Skeletal muscle tissue (tissue), 4 donors: Measurements from ENCODE around the gene PAAF1. TPM values are rescaled to one million over a fixed set of nuclear protein-coding genes. Genes with fewer than 3 reads are reported as not detected.
"Not testable (repeated sequence)": the region's sequence is repeated elsewhere in the genome, so short reads cannot be mapped to it uniquely, and the experiment has no call there.

Experiments
- H3K27ac ChIP-seq: one replicate; pipeline ENCODE4 v1.7.0; 2013; ENCODE audit warnings: mild to moderate bottlenecking, low read depth, low read length, inconsistent platforms
- H3K27me3 ChIP-seq, 3 donors: one replicate each; pipeline ENCODE4 v1.7.0; 2013; ENCODE audit warnings: low read length in 3 of 3; ENCODE audit not compliant: control insufficient read depth in 3 of 3, insufficient read depth in 3 of 3
- H3K36me3 ChIP-seq, 3 donors: one replicate each; pipeline ENCODE4 v1.7.0; 2013; ENCODE audit warnings: low read length in 3 of 3; ENCODE audit not compliant: control insufficient read depth in 3 of 3, insufficient read depth in 3 of 3
- H3K4me1 ChIP-seq, 3 donors: one replicate each; pipeline ENCODE4 v1.7.0; 2013; ENCODE audit warnings: low read length in 3 of 3, mild to moderate bottlenecking in 3 of 3; ENCODE audit not compliant: control insufficient read depth in 3 of 3, insufficient read depth in 3 of 3
- H3K4me3 ChIP-seq, 3 donors: one replicate each; pipeline ENCODE4 v1.7.0; 2013; ENCODE audit warnings: low read length in 3 of 3
- H3K9ac ChIP-seq, 3 donors: one replicate each; pipeline ENCODE4 v1.7.0; 2013; ENCODE audit warnings: low read length in 3 of 3, mild to moderate bottlenecking in 3 of 3, moderate library complexity in 2 of 3, low read depth in 1 of 3
- H3K9me3 ChIP-seq, 3 donors: one replicate each; pipeline ENCODE4 v1.7.0; 2013; ENCODE audit warnings: low read length in 3 of 3; ENCODE audit not compliant: control insufficient read depth in 3 of 3
- total RNA-seq: library from RNA; depleted of rRNA; stranded (reverse); fragments of >200 nt; gene quantifications from one replicate; pipeline ENCODE4 v1.2.3, GENCODE V29; 2014
- donor health status: Osteomylitis.

Gene PAAF1
- total RNA-seq, 1 donor from 2014 or later: 17.2 TPM

DNA sequence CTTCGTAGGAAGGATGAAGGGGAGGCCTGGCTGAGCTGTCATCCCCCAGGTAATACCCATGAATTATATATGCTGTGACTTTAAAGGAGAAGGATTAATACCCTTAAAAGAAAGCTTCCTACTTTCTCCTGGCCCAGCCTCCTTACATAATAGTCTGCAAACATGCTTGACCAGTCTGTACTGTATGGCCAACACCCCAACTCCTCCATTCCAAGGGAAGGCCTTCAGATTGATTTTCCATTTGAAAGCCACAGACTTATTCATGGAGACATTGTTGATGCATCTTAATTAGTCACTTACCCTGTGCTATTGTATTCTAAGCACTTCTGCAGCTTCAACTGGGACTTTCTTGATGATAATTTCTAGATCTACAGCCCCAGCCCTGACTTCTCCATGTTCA lies 2.0 kb downstream of the PAAF1 start:
- peaks cover 15 to 34% (median 20%) of the 10 kb centered on the region in 3 donors for H3K4me1 ChIP-seq
- H3K9me3 ChIP-seq: no peaks in the 10 kb centered on the region
- H3K9ac ChIP-seq: no peak overlapping the region

DNA sequence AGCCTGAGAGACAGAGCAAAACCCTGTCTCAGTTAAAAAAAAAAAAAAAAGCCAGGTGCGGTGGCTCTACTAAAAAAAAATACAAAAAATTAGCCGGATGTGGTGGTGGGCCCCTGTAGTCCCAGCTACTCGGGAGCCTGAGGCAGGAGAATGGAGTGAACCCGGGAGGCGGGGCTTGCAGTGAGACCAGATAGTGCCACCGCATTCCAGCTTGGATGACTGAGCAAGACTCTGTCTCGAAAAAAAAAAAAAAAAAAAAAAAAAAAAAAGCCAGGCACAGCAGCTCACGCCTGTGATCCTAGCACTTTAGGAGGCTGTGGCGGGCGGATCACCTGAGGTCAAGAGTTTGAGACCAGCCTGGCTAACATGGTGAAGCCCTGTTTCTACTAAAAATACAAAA lies 3.6 kb downstream of the PAAF1 start:
- H3K27me3 ChIP-seq, H3K27ac ChIP-seq, H3K9ac ChIP-seq, H3K4me3 ChIP-seq, H3K9me3 ChIP-seq, H3K36me3 ChIP-seq: not testable (repeated sequence)
- peaks cover 9 to 22% (median 16%) of the 10 kb centered on the region in 3 donors for H3K4me1 ChIP-seq

More for the DNA sequence above, 2.0 kb downstream of the PAAF1 start:
- no peak overlapping the region for H3K4me3 ChIP-seq
- H3K36me3 ChIP-seq: peaks cover 0 to 3% (median 0%) of the 10 kb centered on the region in 3 donors
- no peaks in the 10 kb centered on the region for H3K27me3 ChIP-seq
- no peak overlapping the region for H3K27ac ChIP-seq

DNA sequence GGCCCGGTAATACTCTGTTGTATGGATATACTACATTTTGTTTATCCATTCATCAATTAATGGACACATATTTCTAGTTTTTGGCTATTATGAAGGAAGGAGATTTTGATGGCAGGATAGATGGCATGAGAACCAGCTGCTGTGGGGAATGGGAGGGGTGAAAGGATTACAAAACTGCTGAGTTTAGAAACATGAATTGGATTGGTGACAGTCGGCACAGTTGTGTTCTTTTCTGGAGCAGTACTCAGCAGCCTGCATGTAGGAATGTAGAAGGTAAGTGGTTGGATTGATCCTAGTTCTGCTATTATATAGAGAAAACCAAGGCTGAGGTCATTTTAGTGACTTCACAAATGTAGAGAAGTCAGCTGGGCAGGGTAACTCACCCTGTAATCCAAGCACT lies 7.1 kb downstream of the PAAF1 start:
- Histone ChIP-seq H3K27ac (no peak overlapping the region), H3K27me3 (no peaks in the 10 kb centered on the region), H3K9me3 (no peaks in the 10 kb centered on the region), H3K9ac (no peak overlapping the region), H3K36me3 (peaks cover under 1 to 3% (median 2%) of the 10 kb centered on the region in 3 donors), H3K4me1 (no peaks in the 10 kb centered on the region), H3K4me3 (no peak overlapping the region)

DNA sequence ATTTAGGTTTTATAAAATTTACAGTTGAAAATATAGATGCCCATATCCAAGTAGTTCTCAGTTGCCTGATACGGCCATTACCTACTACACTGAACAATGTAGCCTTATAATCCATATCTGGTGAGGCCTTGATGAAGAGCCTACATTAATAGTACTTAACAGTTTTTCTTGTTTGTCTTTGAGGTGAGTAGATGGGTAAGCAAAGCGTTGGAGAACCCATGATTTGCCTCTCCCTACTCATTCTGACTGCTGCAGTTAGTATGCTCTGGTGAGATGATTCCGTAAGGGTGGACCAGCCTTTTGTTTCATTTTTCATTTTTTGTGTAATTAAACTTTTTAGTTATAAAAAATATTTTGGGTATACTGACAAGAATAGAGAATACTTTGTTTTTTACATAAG lies 11.4 kb downstream of the PAAF1 start:
- Histone ChIP-seq H3K4me1 (no peaks in the 10 kb centered on the region), H3K4me3 (no peak overlapping the region), H3K27ac (no peak overlapping the region), H3K9me3 (no peaks in the 10 kb centered on the region), H3K9ac (no peak overlapping the region), H3K27me3 (no peaks in the 10 kb centered on the region), H3K36me3 (peaks cover 3 to 20% (median 17%) of the 10 kb centered on the region in 3 donors)

DNA sequence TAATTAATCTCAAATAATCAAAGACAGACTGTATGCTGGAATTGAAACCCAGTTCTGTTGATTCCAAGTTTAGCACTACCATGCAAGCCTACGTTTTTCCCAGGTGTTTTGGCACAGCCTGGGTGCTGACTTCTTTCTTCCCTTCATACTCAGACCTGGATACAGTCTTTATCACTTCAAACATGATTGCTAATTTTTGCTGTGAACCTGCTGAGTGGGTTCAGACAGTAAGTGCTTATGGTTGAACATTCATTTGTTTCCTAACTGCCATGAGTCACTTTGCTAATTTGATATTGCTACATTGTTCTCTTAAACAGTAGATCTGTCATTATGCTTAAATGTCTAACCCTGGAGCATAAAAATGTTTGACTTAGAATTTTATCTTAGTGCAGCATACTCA lies 12.2 kb downstream of the PAAF1 start:
- H3K27ac ChIP-seq: no peak overlapping the region
- no peak overlapping the region for H3K9ac ChIP-seq
- H3K27me3 ChIP-seq: no peaks in the 10 kb centered on the region
- no peak overlapping the region for H3K4me3 ChIP-seq
- peaks cover 2 to 20% (median 17%) of the 10 kb centered on the region in 3 donors for H3K36me3 ChIP-seq
- no peaks in the 10 kb centered on the region for H3K9me3 ChIP-seq
- no peaks in the 10 kb centered on the region for H3K4me1 ChIP-seq

DNA sequence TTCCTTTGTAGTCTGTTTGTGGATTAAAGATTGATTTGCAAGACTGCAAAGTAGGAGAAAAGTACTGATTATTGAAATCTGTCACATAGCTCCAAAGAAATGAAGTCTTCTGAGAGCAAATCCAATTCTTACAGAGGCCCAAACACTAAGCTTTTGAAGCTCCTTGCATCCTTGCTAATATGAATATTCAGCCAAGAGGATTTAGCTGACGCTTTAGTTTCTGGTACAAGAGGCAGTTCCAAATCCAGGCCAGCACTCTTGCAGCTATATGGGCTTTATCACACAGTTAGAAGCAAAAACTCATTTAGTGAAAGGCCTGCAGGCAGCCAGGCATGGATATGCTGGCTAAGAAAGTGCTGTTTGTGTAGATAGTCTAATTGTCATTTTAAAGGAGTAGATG lies 12.7 kb downstream of the PAAF1 start:
- Histone ChIP-seq H3K27ac (no peak overlapping the region), H3K4me3 (no peak overlapping the region), H3K4me1 (no peaks in the 10 kb centered on the region), H3K9ac (no peak overlapping the region), H3K27me3 (no peaks in the 10 kb centered on the region), H3K9me3 (no peaks in the 10 kb centered on the region), H3K36me3 (peaks cover 2 to 20% (median 17%) of the 10 kb centered on the region in 3 donors)

DNA sequence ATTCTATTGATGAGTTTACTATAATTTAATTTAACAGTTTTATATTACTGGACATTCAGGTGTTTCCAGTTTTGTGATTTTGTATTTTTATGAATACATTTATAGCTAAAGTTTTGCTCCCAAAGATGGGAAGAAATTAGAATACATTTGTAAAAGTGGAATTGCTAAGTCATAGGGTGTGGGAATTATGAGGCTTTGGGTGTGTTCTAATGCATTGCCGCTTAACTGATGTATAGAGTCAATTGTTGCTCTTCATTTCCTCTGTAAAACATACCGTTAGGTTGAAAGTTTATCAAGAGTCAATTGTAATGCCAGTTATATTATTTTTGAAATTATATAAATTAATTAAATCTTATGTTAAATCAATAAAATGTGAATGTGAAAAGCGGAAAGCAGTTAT lies 16.2 kb downstream of the PAAF1 start:
- H3K27me3 ChIP-seq: no peaks in the 10 kb centered on the region
- H3K4me3 ChIP-seq: no peak overlapping the region
- H3K9me3 ChIP-seq: no peaks in the 10 kb centered on the region
- H3K27ac ChIP-seq: no peak overlapping the region
- peaks cover 2 to 20% (median 17%) of the 10 kb centered on the region in 3 donors for H3K36me3 ChIP-seq
- H3K9ac ChIP-seq: no peak overlapping the region
- no peaks in the 10 kb centered on the region for H3K4me1 ChIP-seq

DNA sequence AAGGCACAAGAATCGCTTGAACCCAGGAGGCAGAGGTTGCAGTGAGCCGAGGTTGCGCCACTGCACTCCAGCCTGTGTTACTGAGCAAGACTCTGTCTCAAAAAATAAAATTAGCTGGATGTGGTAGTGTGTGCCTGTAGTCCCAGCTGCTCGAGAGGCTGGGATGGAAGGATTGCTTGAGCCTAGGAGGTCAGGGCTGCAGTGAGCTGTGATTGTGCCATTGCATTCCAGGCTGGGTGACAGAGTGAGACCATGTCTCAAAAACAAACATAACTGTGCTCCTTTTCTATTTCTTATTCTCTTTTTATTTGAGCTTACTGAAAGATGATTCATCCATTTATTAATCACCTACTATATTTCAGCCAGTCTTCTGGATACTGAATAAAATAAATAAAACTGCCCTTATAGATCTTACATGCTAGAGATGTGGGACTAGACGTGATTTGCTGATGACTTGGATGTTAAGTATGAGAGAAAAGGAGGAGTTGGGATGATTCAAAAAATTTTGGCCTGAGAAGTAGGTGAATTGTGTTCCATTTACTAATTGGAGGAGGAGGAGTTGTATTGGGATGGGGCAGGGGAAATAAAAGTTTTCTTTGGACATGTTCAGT lies 18.0 kb downstream of the PAAF1 start:
- H3K9me3 ChIP-seq: no peaks in the 10 kb centered on the region
- peaks cover 5 to 21% (median 11%) of the 10 kb centered on the region in 3 donors for H3K36me3 ChIP-seq
- no peaks in the 10 kb centered on the region for H3K27me3 ChIP-seq
- H3K27ac ChIP-seq: no peak overlapping the region
- H3K4me3 ChIP-seq: no peak overlapping the region
- no peak overlapping the region for H3K9ac ChIP-seq
- no peaks in the 10 kb centered on the region for H3K4me1 ChIP-seq

DNA sequence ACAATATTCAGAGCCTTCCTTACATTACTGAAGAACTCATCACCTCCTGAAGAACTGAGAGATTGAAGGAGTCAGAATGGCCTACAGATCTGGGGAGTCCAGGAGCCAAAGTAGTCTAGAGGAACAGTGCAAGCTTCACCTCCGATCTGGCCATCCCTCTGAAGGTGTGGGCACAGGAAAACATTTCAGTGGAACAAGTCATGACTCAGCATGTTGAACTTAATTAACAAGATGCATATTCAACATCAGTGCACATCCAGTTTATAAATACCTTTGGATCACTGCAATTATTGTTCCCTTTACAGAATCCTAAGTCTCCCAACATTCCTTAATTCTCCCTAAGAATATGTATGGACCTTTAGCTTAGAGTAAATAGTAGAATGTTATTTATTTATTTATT lies 25.5 kb downstream of the PAAF1 start:
- no peak overlapping the region for H3K4me3 ChIP-seq
- no peaks in the 10 kb centered on the region for H3K9me3 ChIP-seq
- H3K4me1 ChIP-seq: no peaks in the 10 kb centered on the region
- H3K36me3 ChIP-seq: peaks cover 15 to 22% (median 20%) of the 10 kb centered on the region in 3 donors
- no peak overlapping the region for H3K27ac ChIP-seq
- H3K27me3 ChIP-seq: no peaks in the 10 kb centered on the region
- H3K9ac ChIP-seq: no peak overlapping the region

DNA sequence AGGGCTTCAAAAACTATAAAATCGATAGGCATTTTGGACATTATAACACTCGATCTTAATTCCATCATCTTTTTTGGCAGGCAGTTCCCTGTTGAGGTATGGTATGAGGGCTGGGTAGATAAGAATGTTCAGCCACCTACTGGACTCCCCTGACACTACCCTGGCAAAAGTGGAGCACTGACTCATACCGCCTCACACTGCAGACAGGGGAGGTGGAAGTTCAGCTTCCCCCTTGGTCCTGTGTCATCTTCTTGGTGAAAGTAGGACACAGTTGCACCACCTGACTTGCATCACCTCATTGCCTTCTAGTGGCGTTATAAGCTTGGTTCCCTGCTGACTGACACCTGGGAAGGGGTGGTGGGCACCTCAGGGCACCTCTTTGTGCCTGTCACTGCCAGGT lies 30.4 kb downstream of the PAAF1 start:
- no peaks in the 10 kb centered on the region for H3K4me1 ChIP-seq
- no peaks in the 10 kb centered on the region for H3K9me3 ChIP-seq
- no peak overlapping the region for H3K4me3 ChIP-seq
- H3K27me3 ChIP-seq: no peaks in the 10 kb centered on the region
- H3K36me3 ChIP-seq: peaks cover 15 to 30% (median 28%) of the 10 kb centered on the region in 3 donors
- no peak overlapping the region for H3K27ac ChIP-seq
- H3K9ac ChIP-seq: no peak overlapping the region
